PFSK-1 (cell line): Measurements from ENCODE around the gene TTYH1.

Experiments
- POLR2AphosphoS5 ChIP-seq: IDR thresholded peaks from 2 replicates; pipeline ENCODE4 v1.6.1; 2012; ENCODE audit warnings: low read depth, mild to moderate bottlenecking, control low read depth, low read length, moderate library complexity
- REST ChIP-seq, 2 experiments: IDR thresholded peaks; 2 replicates each; pipeline versions ENCODE4 v1.6.1 to v1.8.0; 2011 to 2012; ENCODE audit warnings: low read depth in 2 of 2, low read length in 2 of 2, control low read depth in 1 of 2, inconsistent platforms in 1 of 2, mild to moderate bottlenecking in 1 of 2, moderate library complexity in 1 of 2; ENCODE audit not compliant: insufficient read depth in 1 of 2
- TAF1 ChIP-seq: IDR thresholded peaks from 2 replicates; pipeline ENCODE4 v1.6.1; 2012; ENCODE audit warnings: low read length, control low read depth, borderline replicate concordance; ENCODE audit not compliant: insufficient read depth

- TF ChIP-seq POLR2AphosphoS5, result no peak
- TF ChIP-seq TAF1, result no peak
- TF ChIP-seq REST (IDR thresholded peaks at IDR 0.05; ENCODE audit: insufficient read depth in 1 of 2, low read depth in 2 of 2, low read length in 2 of 2), result no peak
Observed at GRCh38 chr19:54426291-54426931, 11.1 kb downstream of the TTYH1 start.
